GM18507 (cell line): ENCODE results near the gene WNT3A.

Source experiments
- DNase-seq: peaks from one replicate; pipeline ENCODE4 v3.0.0; 2011; ENCODE audit warnings: low read depth; ENCODE audit not compliant: insufficient read length; ENCODE audit errors: extremely low spot score
- FAIRE-seq: peaks from 2 replicates; lab custom pipeline; 2011; peaks lifted over from hg19 to GRCh38; lab: Jason Lieb, UNC

WNT3A gene

GRCh38 chr1:228064296-228064695 is 57.5 kb downstream of the WNT3A start:
- FAIRE-seq: no peak
- DNase-seq: no peak

GRCh38 chr1:228064741-228065542 is 58.1 kb downstream of the WNT3A start:
- no peak for FAIRE-seq
- DNase-seq: no peak

- DNase-seq (no peak), FAIRE-seq (no peak)
Observed at GRCh38 chr1:228065543-228066347, 58.9 kb downstream of the WNT3A start.

GRCh38 chr1:228066416-228066815 is 59.6 kb downstream of the WNT3A start:
- no peak for FAIRE-seq
- no peak for DNase-seq

GRCh38 chr1:228066891-228067654 is 60.3 kb downstream of the WNT3A start:
- no peak for DNase-seq
- FAIRE-seq: no peak

GRCh38 chr1:228068359-228068758 is 61.6 kb downstream of the WNT3A start:
- DNase-seq: no peak
- FAIRE-seq: no peak

- no peak for DNase-seq
- no peak for FAIRE-seq
Observed at GRCh38 chr1:228070173-228070572, 63.4 kb downstream of the WNT3A start.

GRCh38 chr1:228070851-228071250 is 64.1 kb downstream of the WNT3A start:
- FAIRE-seq (no peak), DNase-seq (no peak)

- no peak for FAIRE-seq
Observed at GRCh38 chr1:228071839-228072657, 65.2 kb downstream of the WNT3A start.

GRCh38 chr1:228072658-228073043 is 65.9 kb downstream of the WNT3A start:
- no peak for DNase-seq
- no peak for FAIRE-seq

More at GRCh38 chr1:228071839-228072657, 65.2 kb downstream of the WNT3A start:
- no peak for DNase-seq

- DNase-seq (no peak), FAIRE-seq (no peak)
Observed at GRCh38 chr1:228073061-228073856, 66.5 kb downstream of the WNT3A start.

- FAIRE-seq (no peak), DNase-seq (no peak)
Observed at GRCh38 chr1:228073857-228074545, 67.2 kb downstream of the WNT3A start.

GRCh38 chr1:228074954-228075730 is 68.3 kb downstream of the WNT3A start:
- FAIRE-seq: no peak
- no peak for DNase-seq

GRCh38 chr1:228075801-228076271 is 69.0 kb downstream of the WNT3A start:
- FAIRE-seq (no peak), DNase-seq (no peak)

- FAIRE-seq: no peak
- DNase-seq: no peak
Observed at GRCh38 chr1:228076796-228077430, 70.1 kb downstream of the WNT3A start.

GRCh38 chr1:228077565-228078330 is 71.0 kb downstream of the WNT3A start:
- DNase-seq: no peak

More at GRCh38 chr1:228077565-228078330, 71.0 kb downstream of the WNT3A start:
- FAIRE-seq: no peak
